ENCODE data around the gene EEFSEC. TPM values are rescaled to one million over a fixed set of nuclear protein-coding genes. Genes with fewer than 3 reads are reported as not detected.

Gene EEFSEC
- total RNA-seq, 4 donors from 2014 or later: 11.5 to 18.7 (median 14.9) TPM

DNA sequence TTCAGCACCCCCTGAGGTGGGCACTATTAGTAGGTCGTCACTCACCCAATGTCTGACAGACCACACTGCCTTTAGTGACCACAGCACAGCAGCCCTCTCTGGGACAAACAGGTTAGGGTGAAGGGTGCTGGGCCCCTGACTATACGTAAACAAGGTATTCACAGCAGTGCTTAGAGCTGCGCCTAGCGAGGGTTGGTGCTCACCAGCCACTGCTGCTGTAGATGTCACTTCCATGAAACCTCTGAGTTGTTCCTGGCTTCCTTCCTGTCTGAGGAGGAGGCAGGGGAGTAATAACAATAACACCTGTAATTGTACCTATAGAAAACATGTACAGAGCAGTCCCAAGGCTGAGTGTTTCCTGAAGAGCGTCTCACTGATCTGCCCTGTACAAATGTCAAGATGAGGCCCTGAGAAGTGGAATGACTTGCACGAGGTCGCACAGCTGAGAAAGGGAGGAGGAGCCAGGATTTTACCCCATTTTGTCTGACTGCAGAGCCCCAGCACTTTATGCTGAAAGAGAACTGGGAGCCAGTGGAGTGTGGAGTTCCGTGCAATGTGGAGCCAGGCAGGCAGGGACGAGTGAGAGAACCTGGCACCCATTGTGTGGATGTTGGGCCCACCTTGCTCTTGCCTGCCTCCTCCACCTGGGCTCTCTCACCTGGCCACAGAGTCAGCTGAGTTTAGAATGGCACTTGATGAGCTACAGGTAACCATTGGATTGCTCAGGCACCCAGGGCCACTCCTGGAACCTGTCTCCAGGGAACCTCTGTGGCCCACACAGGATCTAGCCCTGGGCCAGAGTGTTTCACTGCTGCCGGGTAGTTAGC is 219.6 kb downstream of the EEFSEC start:
- 94 to 99% methylated on average over 5 to 8 of the region's 10 CpGs for WGBS, 2 donors
- intact Hi-C loops (cut with DNase I): no loop called here
- no peaks in the 10 kb centered on the region for H3K27me3 ChIP-seq

DNA sequence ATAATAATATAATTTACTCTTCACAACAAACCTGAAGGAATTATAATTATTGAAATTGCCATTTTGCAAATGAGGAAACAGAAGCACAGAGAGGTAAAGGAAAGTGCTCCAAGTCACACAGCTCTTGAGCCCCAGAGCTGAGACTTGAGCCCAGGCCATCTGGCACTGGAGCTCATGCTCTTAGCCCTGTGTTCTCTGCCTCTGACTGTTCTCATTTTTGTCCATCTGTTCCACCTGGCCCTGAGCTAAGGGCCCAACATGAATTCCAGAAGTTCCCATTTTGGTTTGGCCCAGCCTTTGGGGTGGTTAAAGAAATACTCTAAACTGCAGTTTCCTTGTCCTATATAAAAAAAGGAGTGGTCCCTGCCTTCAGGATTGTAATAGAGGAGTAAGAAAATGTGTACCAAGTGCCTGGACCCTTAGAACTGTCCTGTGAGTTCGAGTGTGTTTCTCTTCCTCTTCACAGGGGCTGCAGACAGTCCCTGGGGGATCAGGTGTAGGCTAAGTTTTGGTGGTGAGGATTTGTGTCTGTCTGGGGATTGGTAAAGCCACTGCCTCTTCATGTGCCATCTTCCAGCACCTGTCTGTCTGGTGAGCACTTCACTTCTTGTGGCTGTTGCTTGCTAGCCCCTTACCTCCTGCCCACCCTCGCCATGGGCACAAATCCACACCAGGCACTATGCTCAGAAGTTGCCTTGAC is 221.6 kb downstream of the EEFSEC start:
- intact Hi-C loops (cut with DNase I): no loop called here
- H3K4me1 ChIP-seq: peaks cover 0 to 21% (median 9%) of the 10 kb centered on the region in 3 donors
- H3K4me3 ChIP-seq: no peak overlapping the region
- no peaks in the 10 kb centered on the region for H3K27me3 ChIP-seq
- DNase-seq: no peak
- H3K36me3 ChIP-seq: peaks cover 0 to 17% (median 0%) of the 10 kb centered on the region in 3 donors
- no peaks in the 10 kb centered on the region for H3K9me3 ChIP-seq
- WGBS, 2 donors: 53 to 81% methylated on average over 2 of the region's 2 CpGs
- no peak overlapping the region for H3K27ac ChIP-seq
- TF ChIP-seq POLR2A (IDR thresholded peaks at IDR 0.05) (no peak), CTCF (IDR thresholded peaks at IDR 0.05) (no peak)

More for the DNA sequence above, 219.6 kb downstream of the EEFSEC start:
- Histone ChIP-seq H3K4me1 (peaks cover 0 to 10% (median under 1%) of the 10 kb centered on the region in 3 donors), H3K27ac (no peak overlapping the region), H3K9me3 (no peaks in the 10 kb centered on the region), H3K4me3 (no peak overlapping the region), H3K36me3 (peaks cover 0 to 19% (median 0%) of the 10 kb centered on the region in 3 donors)
- DNase-seq: no peak
- no peak for TF ChIP-seq POLR2A (IDR thresholded peaks at IDR 0.05)
- no peak for TF ChIP-seq CTCF (IDR thresholded peaks at IDR 0.05)

- Histone ChIP-seq H3K4me1 (peaks cover 0 to 27% (median 9%) of the 10 kb centered on the region in 3 donors), H3K4me3 (no peak overlapping the region), H3K27me3 (no peaks in the 10 kb centered on the region), H3K9me3 (no peaks in the 10 kb centered on the region), H3K27ac (no peak overlapping the region), H3K36me3 (peaks cover 0 to 17% (median 0%) of the 10 kb centered on the region in 3 donors)
- intact Hi-C loops (cut with DNase I): no loop called here
- DNase-seq: no peak
- TF ChIP-seq POLR2A (IDR thresholded peaks at IDR 0.05) (no peak), CTCF (IDR thresholded peaks at IDR 0.05) (no peak)
Measured at GRCh38 chr3:128376516-128376915, 223.2 kb downstream of the EEFSEC start.

GRCh38 chr3:128378631-128379347 is 225.5 kb downstream of the EEFSEC start:
- 42 to 69% methylated on average over 6 to 8 of the region's 10 CpGs for WGBS, 2 donors
- DNase-seq: no peak
- intact Hi-C loops (cut with DNase I): no loop called here
- no peaks in the 10 kb centered on the region for H3K27me3 ChIP-seq
- no peak overlapping the region for H3K4me3 ChIP-seq
- no peaks in the 10 kb centered on the region for H3K36me3 ChIP-seq
- H3K4me1 ChIP-seq: peaks cover 0 to 50% (median 9%) of the 10 kb centered on the region in 3 donors
- no peaks in the 10 kb centered on the region for H3K9me3 ChIP-seq
- TF ChIP-seq CTCF (IDR thresholded peaks at IDR 0.05) (no peak), POLR2A (IDR thresholded peaks at IDR 0.05) (no peak)
- peak overlapping the region in 1 of 4 donors; percentile 57 for H3K27ac ChIP-seq

Measured in esophagus squamous epithelium (tissue), 5 donors.